Measurements from ENCODE around the gene ACER2.

ACER2 gene

DNA sequence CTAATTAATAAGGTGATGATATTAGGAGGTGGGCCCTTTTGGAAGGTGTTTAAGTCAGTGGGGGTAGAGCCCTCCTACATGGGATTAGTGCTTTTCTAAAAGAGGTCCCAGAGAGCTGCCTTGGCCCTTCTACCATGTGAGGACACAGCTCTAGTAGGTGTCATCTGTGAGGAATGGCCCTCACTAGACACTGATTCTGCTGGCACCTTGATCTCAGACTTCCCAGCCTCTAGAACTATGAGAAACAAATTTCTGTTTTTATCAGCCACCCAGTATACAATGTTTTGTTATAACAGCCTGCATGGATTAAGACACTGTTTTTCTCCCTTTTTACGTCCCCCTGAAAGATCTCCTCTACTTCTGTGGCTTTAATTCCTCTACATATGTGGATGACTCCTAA lies 31.6 kb downstream of the ACER2 start:
- TF ChIP-seq, protein P1, sequence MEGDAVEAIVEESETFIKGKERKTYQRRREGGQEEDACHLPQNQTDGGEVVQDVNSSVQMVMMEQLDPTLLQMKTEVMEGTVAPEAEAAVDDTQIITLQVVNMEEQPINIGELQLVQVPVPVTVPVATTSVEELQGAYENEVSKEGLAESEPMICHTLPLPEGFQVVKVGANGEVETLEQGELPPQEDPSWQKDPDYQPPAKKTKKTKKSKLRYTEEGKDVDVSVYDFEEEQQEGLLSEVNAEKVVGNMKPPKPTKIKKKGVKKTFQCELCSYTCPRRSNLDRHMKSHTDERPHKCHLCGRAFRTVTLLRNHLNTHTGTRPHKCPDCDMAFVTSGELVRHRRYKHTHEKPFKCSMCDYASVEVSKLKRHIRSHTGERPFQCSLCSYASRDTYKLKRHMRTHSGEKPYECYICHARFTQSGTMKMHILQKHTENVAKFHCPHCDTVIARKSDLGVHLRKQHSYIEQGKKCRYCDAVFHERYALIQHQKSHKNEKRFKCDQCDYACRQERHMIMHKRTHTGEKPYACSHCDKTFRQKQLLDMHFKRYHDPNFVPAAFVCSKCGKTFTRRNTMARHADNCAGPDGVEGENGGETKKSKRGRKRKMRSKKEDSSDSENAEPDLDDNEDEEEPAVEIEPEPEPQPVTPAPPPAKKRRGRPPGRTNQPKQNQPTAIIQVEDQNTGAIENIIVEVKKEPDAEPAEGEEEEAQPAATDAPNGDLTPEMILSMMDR (IDR thresholded peaks at IDR 0.05): no peak
- TF ChIP-seq ZFX (IDR thresholded peaks at IDR 0.05; ENCODE audit: borderline replicate concordance): no peak
- no peak overlapping the region for H3K27ac ChIP-seq

DNA sequence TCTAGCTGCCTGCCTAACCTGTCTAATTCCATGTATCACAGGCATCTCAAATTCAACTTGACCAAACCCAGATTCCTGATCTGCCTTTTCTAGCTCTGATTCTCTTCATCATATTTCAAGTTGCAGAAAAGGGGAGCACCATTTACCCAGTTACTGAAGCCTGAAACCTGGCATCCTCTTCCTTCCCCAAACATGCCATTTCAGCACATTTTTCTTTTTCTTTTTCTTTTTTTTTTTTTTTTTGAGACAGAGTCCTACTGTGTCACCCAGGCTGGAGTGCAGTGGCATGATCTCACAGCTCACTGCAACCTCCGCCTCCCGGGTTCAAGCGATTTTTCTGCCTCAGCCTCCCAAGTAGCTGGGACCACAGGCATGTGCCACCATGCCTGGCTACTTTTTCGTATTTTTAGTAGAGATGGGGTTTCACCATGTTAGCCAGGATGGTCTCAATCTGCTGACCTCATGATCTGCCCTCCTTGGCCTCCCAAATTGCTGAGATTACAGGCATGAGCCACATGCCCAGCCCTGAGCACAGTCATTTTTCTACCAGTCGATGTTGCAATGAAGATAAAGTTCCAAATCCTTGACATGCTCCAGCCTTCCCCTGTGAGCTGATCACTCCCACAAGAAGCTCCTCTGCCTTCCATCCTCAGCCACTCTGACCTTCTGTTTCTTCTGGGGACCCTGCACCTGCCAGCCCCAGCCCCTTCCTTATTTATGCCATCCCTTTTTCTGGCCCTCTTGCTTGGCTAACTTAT lies 32.2 kb downstream of the ACER2 start:
- no peak overlapping the region for H3K27ac ChIP-seq
- TF ChIP-seq ZFX (IDR thresholded peaks at IDR 0.05; ENCODE audit: borderline replicate concordance): no peak
- TF ChIP-seq, protein P1 (IDR thresholded peaks at IDR 0.05): no peak

DNA sequence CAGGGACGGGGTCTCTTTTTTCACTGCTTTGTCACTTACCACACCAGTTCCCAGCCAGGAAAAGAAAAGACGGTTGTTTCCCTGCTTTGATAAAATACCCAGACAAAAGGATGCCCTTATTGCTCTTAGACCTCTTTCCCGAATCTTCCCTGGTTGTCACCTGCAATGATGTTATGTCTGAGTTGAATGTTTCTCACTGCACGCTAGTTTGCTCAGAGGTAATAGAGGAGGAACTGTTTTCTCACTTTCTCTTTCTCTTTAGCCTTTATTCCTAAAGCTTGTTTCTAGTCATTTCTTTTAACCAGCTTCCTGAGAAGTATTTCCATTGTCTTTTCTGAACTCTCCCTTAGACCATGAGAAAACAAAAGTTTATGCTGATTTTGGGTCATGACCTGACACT lies 32.9 kb downstream of the ACER2 start:
- H3K27ac ChIP-seq: no peak overlapping the region
- TF ChIP-seq, protein P1 (IDR thresholded peaks at IDR 0.05): no peak
- no peak for TF ChIP-seq ZFX (IDR thresholded peaks at IDR 0.05; ENCODE audit: borderline replicate concordance)

DNA sequence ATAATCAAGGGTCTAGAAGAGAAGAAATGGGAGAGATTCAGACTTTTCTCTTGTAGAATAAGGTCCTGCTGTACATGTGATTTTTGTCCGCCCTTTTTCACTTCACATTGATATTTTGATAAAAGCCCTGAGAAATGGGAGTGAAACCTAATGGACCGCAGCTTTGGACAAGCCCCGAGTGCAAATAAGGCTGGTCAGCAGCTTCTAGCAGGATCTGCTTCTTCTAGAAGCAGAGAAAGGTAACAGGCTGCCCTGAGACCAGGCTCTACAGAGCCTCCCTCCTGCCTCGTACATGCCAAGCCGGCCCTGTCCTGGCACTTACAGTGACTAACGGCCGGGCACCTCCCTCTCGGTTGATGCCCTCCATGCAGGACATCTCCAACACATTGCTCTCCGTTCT lies 33.4 kb downstream of the ACER2 start:
- H3K27ac ChIP-seq: no peak overlapping the region
- no peak for TF ChIP-seq ZFX (IDR thresholded peaks at IDR 0.05; ENCODE audit: borderline replicate concordance)
- TF ChIP-seq, protein P1 (IDR thresholded peaks at IDR 0.05): no peak

DNA sequence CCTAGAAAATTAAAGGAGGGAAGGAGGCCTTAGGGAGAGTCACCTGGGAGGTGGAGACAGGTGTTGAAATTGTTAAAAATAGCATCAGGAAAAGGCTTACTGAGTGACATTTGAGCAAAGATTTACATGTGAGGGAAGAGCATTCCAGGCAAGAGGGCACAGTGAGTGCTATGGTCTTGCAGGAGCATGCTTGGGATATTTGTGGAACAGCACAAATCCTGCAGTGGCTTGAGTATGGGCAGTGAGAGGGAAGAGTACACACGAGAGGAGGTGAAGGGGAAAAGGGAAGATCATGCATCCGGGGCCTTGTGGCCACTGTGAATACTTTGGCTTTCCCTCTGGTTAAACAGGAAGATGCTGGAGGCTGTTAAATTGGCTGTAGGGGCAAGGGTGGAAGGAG lies 36.6 kb downstream of the ACER2 start:
- TF ChIP-seq, protein P1 (IDR thresholded peaks at IDR 0.05): no peak
- no peak for TF ChIP-seq ZFX (IDR thresholded peaks at IDR 0.05; ENCODE audit: borderline replicate concordance)
- no peak overlapping the region for H3K27ac ChIP-seq

DNA sequence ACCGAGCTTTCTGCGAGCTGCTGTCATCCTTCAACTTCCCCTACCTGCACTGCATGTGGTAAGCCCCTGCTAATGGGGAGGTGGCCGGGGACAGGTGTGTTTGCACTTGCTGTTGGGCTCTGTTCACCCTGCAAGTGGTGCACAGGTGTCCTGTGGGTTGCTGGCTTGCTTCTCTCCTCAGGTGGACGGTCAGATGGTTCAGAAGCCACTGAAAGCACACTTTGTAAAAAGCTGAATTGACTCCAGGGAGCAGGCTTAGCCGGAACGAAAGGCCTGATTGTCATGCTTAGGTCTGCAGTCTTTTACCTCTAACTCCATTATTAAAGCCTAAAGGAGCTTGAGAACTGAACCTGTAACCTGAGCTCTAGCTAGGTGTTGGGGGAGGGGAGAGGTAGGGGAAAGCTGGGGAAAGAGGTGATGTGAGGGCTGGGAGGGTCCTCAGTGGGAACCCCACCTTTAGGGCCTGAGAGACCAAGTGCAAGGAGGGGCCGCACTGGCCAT lies 37.6 kb downstream of the ACER2 start:
- no peak overlapping the region for H3K27ac ChIP-seq
- no peak for TF ChIP-seq ZFX (IDR thresholded peaks at IDR 0.05; ENCODE audit: borderline replicate concordance)
- TF ChIP-seq, protein P1 (IDR thresholded peaks at IDR 0.05): no peak

All from 22Rv1 (cell line).